Measurements from ENCODE around the gene POU2AF1. TPM values are rescaled to one million over a fixed set of nuclear protein-coding genes. Genes with fewer than 3 reads are reported as not detected.

POU2AF1 gene
- total RNA-seq, 2 experiments from 2014 or later, result 1.6 to 2.4 TPM

DNA sequence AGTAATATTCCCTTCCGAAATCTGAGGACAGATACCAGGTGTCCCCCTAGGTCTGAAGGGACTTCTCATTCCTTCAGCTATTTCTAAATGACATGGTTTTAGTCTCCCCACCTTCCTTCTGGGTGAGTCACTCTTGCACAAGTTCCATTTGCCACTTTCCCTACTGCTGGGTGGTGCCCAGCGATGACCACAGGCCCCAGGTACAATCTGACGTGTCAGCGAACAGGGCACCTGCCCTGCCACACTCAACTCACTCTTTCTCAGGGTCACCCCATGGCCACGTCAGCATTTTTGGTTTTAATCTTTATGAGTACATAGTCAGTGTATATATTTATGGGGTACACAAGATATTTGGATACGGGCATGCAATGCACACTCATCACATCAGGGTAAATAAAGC lies 17.2 kb downstream of the POU2AF1 start:
- no peaks in the 10 kb centered on the region for H3K9me3 Mint-ChIP-seq
- POLR2A ChIA-PET, result no interaction called here
- H3K27me3 Mint-ChIP-seq, result no peaks in the 10 kb centered on the region
- no peak overlapping the region for H3K27ac Mint-ChIP-seq
- H3K4me3 Mint-ChIP-seq, result no peak overlapping the region
- CTCF ChIA-PET, result interaction anchor here (0.7 to 1.6 kb wide), 2 partner anchors 15 to 67 kb away, joined by 4 to 6 read pairs; no protein-coding TSS in a partner anchor
- H3K36me3 Mint-ChIP-seq (ENCODE audit: low read depth), result no peaks in the 10 kb centered on the region
- no peak for DNase-seq
- no peaks in the 10 kb centered on the region for H3K4me1 Mint-ChIP-seq

DNA sequence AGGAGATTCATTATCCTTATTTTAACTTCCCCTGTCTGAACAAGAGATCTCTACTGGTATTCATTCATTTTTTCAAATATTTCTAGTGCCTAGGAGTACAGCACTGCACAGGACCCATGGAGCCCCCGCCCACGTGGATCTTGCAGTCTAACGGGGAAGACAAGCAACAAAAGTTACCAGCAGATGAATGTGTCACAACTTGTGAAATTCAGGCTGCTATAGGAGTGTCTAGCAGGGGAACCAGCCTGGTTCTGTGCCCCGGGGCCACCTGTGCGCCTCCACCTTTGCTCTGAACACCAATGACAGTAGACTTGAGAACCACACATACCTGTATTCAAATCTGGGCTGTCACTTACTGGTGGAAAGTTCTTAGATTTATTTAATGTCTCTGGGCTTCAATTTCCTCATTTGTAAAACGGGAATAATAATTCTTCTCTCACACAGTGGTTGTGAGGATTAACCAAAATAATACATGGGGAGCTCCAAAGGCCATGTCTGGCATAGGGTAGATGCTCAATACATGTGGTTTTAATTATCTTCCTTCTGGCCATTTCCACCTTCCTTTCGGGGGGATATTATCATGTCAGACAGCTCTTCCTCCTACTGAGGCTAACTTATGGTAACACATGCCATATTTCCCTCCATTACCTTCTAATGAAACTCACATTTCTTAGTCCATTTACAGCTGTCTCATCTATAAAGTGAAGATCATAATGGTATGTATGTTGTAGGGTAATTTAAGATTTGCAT lies 17.8 kb downstream of the POU2AF1 start:
- CTCF ChIA-PET, result interaction anchor here (0.7 to 1.6 kb wide), 2 partner anchors 16 to 68 kb away, joined by 4 to 6 read pairs; no protein-coding TSS in a partner anchor
- Mint-ChIP-seq H3K27me3 (no peaks in the 10 kb centered on the region), H3K4me1 (no peaks in the 10 kb centered on the region), H3K27ac (no peak overlapping the region), H3K36me3 (ENCODE audit: low read depth) (no peaks in the 10 kb centered on the region), H3K4me3 (no peak overlapping the region), H3K9me3 (no peaks in the 10 kb centered on the region)
- no peak for DNase-seq
- POLR2A ChIA-PET, result no interaction called here

DNA sequence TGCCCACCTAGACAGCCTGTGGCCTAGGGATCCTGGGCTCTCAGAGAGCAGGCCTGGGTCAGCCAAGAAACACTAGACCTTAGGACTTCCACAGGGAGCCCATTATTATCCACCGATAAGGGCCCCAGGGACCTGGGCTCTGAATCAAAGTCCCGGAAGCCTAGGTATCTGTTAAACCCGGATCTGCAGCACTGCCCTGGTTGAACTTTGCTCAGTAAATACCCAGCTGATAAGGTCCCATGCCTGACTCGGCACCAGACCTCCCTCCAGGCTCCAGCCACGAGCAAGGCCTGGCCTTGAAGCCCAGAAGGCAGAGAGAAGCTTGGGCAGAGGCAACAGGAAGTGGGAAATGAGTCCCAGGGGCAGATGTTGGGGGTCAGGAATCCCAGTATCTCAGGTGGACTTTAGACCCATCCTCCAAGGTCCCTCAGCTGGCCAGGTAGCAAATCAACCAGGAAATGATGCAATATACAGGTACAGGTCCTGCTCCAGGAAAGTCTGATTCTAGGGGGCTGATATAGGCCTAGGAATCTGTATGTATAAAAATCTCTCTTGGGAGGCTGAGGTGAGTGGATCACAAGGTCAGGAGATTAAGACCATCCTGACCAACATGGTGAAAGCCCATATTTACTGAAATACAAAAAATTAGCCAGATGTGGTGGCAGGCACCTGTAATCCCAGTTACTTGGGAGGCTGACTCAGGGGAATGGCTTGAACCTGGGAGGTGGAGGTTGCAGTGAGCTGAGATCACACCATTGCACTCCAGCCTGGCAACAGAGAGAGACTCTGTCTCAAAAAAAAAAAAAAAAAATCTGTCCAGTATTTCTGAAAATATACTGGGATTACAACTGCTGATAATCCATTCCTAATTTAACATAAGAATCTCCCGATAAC lies 18.7 kb downstream of the POU2AF1 start:
- no peak for DNase-seq
- Mint-ChIP-seq H3K27me3 (no peaks in the 10 kb centered on the region), H3K4me3 (no peak overlapping the region), H3K36me3 (ENCODE audit: low read depth) (no peaks in the 10 kb centered on the region), H3K27ac (no peak overlapping the region), H3K4me1 (no peaks in the 10 kb centered on the region), H3K9me3 (no peaks in the 10 kb centered on the region)
- ChIA-PET POLR2A (no interaction called here), CTCF (interaction anchor here (1.0 to 2.0 kb wide), 3 partner anchors 8 to 14 kb away, joined by 3 to 5 read pairs (median 4); no protein-coding TSS in a partner anchor)

DNA sequence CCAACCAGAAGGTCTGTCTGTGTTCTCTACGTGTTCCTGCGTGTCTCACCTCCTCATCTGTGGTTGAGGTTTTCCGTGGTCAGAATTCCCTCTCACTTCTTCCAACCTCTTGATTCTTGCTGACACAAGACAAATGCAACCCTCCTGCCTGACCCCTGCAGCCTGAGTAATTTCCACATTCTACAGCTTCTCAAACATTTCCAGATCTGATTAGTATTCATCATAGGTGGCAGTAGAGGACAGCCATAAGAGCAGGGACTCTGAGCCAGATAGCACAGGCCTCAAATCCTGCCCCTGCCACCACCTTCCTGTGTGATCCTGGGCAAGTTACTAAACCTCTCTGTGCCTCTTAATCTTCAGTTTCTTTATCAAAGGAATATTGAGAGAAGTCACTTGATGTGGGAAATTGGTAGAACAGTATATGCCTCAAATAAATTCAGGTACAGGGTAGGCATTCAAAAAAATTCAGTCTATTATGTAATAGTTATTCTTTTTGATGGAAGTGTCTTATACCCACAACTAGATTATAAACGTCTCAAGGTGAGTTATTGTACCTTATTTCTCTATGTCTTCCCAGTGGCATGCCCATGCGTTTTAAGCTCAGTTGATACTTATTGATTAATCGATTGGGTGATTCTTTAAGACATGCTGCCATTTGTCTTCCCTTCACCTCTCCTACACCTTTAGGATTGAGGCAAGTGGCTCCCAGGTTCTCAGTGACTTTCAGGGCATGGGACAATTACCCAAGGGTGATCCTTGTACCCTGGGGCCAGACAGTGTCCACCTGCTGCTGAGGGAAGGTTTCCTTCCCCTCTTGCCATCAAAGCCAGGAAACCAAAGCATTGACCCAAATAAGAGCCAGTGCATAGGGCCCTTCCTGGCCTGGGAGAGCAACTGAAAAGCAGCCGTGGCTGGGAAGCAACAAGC lies 19.6 kb downstream of the POU2AF1 start:
- ChIA-PET CTCF (interaction anchor here (1.0 to 2.0 kb wide), 3 partner anchors 9 to 14 kb away, joined by 3 to 5 read pairs (median 4); no protein-coding TSS in a partner anchor), POLR2A (no interaction called here)
- Mint-ChIP-seq H3K4me1 (no peaks in the 10 kb centered on the region), H3K27me3 (no peaks in the 10 kb centered on the region), H3K27ac (no peak overlapping the region), H3K36me3 (ENCODE audit: low read depth) (no peaks in the 10 kb centered on the region), H3K9me3 (no peaks in the 10 kb centered on the region), H3K4me3 (no peak overlapping the region)
- DNase-seq, result no peak

DNA sequence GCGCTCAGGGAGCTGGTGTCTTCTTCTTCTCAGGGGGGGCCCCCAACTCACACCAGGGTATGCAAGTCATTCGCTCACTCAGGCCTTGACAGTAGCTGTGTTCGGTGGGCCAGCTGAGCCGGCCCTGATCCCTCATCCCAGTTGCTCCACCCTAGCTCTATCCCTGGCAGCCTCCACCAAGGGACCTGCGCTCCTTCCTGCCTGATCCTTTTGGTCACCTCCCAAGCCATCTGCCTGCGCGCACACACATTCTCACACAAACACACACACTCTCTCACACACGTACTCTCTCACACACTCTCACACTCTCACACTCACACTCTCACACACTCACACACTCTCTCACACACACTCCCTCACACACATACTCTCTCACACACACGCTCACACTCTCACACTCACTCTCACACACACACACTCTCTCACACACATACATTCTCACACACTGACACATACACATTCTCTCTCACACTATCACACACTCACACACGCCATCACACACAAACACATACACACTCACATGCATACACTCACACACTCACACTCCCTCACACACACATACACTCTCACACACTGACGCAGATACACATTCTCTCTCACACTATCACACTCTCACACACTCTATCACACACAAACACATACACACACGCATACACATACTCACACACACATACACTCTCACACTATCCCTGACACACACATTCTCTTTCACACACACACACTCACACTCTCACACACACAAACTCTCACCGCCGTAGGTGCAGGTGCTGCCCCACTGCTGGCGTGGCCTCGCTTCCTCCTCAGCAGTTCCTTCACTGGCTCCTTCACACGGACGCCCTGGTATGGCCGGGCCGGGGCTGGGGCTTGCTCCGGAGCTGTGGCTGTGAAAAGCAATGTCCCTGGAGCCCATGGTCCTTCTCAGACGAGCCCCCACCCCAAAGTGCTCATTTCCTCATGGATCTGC lies 20.8 kb downstream of the POU2AF1 start:
- H3K36me3 Mint-ChIP-seq (ENCODE audit: low read depth), result no peaks in the 10 kb centered on the region
- no peaks in the 10 kb centered on the region for H3K27me3 Mint-ChIP-seq
- no peak overlapping the region for H3K4me3 Mint-ChIP-seq
- DNase-seq, result no peak
- no peak overlapping the region for H3K27ac Mint-ChIP-seq
- POLR2A ChIA-PET, result interaction anchor here (0.6 kb wide), 1 partner anchor 46 kb away, joined by 3 read pairs; no protein-coding TSS in a partner anchor
- CTCF ChIA-PET, result interaction anchor here (1.7 to 2.0 kb wide), 2 partner anchors 10 to 12 kb away, joined by 4 to 5 read pairs; no protein-coding TSS in a partner anchor
- H3K4me1 Mint-ChIP-seq, result no peaks in the 10 kb centered on the region
- no peaks in the 10 kb centered on the region for H3K9me3 Mint-ChIP-seq

DNA sequence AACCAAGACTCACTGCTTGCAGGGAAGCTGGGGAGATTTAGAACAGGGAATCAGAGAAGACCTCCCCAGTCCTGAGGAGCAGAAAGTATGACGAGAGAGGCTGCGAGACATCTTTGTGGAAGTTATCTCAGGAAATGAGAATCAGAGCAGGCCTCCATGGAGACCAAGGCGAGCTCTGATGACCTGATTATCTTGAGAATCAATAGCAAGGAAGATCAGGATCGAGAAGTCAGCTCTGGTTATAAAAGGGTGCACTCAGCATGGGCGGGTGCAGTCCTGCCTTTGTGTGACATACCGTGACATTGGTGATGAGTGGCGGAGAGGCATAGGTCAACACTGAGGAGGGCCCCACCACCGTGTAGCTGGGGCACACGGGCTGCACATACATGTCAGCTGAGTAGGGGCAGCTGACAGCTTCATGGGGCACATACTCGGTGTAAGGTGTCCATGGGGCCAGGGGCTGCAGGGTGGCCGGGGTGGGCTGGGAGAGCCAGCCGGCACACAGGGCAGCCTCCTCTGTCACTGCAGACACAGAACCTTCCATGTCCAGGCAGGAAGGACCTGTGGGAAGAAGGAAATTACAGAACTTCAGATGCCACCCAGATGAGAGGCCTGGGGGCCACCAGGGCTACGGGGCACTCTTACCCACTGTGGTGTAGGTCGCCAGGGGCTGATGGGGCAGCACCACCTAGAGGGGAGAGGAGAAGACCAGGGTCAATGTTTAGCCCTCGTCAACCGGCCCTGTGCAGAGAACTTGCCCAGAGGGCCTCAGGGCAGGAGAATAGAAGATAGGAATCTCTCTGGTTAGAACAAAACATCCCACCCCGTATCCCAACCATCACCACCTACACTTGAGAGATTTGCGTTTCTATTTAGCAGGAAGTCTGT lies 21.7 kb downstream of the POU2AF1 start:
- no peaks in the 10 kb centered on the region for H3K36me3 Mint-ChIP-seq (ENCODE audit: low read depth)
- no peaks in the 10 kb centered on the region for H3K9me3 Mint-ChIP-seq

DNA sequence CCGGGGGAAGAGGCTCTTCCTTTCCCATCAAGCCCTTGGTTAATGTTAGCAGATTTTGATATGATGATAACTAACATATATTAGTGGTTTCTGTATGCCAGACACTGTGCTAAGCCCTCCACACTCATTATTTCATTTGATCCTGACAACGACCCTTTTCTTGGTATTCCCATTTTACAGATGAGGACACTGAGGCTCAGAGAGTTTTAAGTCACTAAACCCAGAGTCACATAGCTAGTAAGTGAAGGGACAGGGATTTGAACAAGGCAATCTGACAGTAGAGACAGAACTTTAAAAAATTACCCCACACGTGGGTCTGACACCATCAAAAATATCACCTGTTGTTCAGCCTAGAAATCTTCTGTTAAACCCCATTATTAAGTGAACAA lies 22.4 kb downstream of the POU2AF1 start:
- POLR2A ChIA-PET, result no interaction called here
- no peaks in the 10 kb centered on the region for H3K9me3 Mint-ChIP-seq
- H3K4me3 Mint-ChIP-seq, result no peak overlapping the region
- no peak overlapping the region for H3K27ac Mint-ChIP-seq
- H3K27me3 Mint-ChIP-seq, result no peaks in the 10 kb centered on the region
- no peak for DNase-seq
- no peaks in the 10 kb centered on the region for H3K4me1 Mint-ChIP-seq
- H3K36me3 Mint-ChIP-seq (ENCODE audit: low read depth), result no peaks in the 10 kb centered on the region
- CTCF ChIA-PET, result no interaction called here

More for the DNA sequence above, 21.7 kb downstream of the POU2AF1 start:
- Mint-ChIP-seq H3K27ac (no peak overlapping the region), H3K27me3 (no peaks in the 10 kb centered on the region), H3K4me1 (no peaks in the 10 kb centered on the region), H3K4me3 (no peak overlapping the region)
- no peak for DNase-seq
- CTCF ChIA-PET, result no interaction called here
- POLR2A ChIA-PET, result no interaction called here

DNA sequence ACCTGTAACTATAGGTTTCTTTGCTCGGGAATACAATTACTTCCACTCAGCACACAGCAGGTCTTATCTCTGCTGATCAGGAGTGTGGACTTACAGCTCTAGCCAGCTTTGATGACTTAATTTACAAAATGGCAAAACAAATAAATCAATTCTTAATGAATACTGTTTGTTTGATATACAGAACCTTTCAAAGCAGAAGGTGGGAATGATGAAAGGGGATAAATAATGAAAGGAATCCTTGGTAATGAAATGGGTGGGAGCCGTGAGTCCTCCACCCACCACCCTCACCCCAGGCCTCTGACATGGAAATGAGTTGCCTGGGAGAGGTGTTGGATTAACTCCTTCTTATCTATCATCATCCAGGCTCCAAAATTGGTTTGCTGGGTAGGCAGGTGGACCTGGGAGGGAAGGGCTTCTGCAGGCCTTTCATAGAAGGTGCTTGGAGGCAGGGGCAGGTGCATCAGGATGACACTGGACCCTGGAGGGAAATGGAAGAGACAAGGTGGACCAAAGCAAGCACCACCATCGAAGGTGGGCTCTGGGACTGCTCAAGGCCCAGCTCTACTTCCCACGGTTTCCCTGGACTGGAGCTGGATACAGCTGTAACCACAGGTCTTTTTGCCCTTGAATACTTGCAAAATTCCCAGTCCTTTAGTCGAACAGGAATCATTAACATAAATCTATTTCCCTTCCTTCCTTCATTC lies 23.0 kb downstream of the POU2AF1 start:
- H3K36me3 Mint-ChIP-seq (ENCODE audit: low read depth), result no peaks in the 10 kb centered on the region
- no peaks in the 10 kb centered on the region for H3K4me1 Mint-ChIP-seq
- no peak overlapping the region for H3K27ac Mint-ChIP-seq
- H3K4me3 Mint-ChIP-seq, result no peak overlapping the region
- H3K27me3 Mint-ChIP-seq, result peaks cover 3% of the 10 kb centered on the region
- POLR2A ChIA-PET, result no interaction called here
- no peak for DNase-seq
- CTCF ChIA-PET, result interaction anchor here (0.9 kb wide), 1 partner anchor 8 kb away, joined by 3 read pairs; no protein-coding TSS in a partner anchor
- no peaks in the 10 kb centered on the region for H3K9me3 Mint-ChIP-seq

DNA sequence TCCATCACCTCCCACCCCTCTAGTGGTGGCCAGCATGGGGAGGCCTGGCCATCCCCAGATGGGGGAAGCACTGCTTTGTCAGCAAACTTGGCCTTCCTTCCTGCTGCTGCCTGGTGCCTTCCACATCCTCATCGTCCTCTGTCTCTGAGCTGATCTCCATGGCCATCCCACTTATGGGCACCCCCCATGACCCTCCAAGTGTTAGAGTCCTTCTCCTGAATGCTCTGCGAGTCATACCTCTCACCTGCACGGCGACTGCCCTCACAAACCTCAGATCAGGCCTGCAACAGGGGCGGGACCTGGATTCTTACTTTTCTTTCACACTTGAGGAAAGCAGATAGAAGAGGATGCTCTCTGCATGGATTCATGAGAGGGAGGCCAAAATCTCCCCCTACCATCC lies 24.0 kb downstream of the POU2AF1 start:
- ChIA-PET CTCF (interaction anchor here (0.9 to 1.5 kb wide), 3 partner anchors 9 to 62 kb away, joined by 3 read pairs; no protein-coding TSS in a partner anchor), POLR2A (no interaction called here)
- Mint-ChIP-seq H3K36me3 (ENCODE audit: low read depth) (no peaks in the 10 kb centered on the region), H3K9me3 (no peaks in the 10 kb centered on the region), H3K27me3 (peaks cover 6% of the 10 kb centered on the region), H3K4me1 (no peaks in the 10 kb centered on the region), H3K27ac (no peak overlapping the region), H3K4me3 (no peak overlapping the region)
- DNase-seq, result no peak

DNA sequence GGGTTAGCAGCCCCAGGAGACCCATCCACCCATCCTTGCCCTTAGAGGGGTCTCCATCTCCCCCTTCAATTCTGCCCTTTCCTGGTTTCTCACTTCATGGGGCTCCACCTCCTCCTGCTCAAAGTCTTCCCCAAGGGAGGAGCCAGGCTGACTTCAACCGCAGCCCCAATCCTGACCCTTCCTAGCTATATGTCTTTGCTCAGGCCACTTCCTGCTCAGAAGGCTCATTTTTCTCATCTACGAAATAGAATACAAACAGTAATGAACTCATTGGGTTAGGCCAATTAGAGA lies 24.5 kb downstream of the POU2AF1 start:
- Mint-ChIP-seq H3K36me3 (ENCODE audit: low read depth) (no peaks in the 10 kb centered on the region), H3K4me1 (no peaks in the 10 kb centered on the region), H3K4me3 (no peak overlapping the region), H3K27me3 (peaks cover 10% of the 10 kb centered on the region), H3K9me3 (no peaks in the 10 kb centered on the region), H3K27ac (no peak overlapping the region)
- no peak for DNase-seq
- CTCF ChIA-PET, result interaction anchor here (1.0 to 1.5 kb wide), 2 partner anchors 22 to 63 kb away, joined by 3 read pairs; no protein-coding TSS in a partner anchor
- POLR2A ChIA-PET, result no interaction called here
